ENCODE data around the gene ELOVL6.

Gene ELOVL6

DNA sequence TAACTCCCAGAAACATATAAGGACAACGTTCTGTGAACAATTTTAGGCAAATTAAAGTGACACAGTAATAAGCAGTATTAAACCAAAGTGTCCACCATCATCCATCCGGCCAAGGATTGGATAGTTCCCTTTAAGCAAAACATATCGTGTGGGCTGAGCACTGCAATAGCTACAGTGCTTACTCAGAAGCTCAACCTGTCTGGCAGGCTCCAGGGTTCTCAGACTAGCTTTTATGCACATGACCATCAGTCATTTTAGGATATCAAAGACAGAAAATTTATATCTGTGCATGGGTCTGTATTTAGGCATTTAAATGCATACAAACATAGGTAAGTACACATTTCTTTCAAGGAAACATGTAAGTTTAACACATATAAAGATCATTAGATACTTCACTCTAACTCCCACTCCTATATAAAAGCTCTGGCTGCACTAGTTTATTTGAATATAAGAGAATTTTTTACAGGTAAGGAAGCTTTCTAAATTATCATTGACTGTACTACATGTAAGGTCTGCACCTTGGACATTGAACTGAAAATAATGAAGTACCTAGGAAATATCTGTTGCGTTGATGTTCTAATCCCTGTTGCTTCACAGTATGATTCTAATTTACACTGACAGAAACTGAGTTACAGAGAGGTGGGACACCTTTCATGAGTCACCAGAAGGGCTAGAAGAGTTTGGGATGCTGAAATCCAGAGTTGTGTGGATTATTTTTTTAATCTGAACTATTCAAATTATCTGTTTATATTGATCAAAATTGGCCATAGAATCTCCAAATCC is 67.6 kb downstream of the ELOVL6 start:
- no peak overlapping the region for H3K4me3 ChIP-seq (ENCODE audit: control insufficient read depth, low read depth, low read length)
- no peak for TF ChIP-seq CTCF (IDR thresholded peaks at IDR 0.05; ENCODE audit: control insufficient read depth, insufficient read depth, low read depth, low read length, missing control alignments)
- DNase-seq (ENCODE audit: low read depth), result no peak

DNA sequence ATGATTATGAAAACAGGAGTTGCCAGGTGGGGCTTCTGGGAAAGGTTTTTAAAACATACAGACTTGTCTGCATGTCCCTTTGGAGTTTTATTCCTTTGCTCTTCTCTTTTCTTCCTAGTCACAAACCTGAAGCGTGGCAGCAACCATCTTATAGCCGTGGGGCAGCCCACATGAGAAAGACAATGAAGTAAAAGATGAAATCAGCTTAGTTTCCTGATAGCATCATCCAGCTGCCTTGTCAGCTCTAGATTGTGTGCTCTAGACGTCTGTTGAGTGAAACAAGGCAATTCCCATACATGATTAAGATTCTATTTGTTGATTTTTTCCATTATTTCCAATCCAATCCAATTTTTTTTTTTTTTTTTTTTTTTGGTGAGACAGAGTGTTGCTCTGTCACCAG is 68.9 kb downstream of the ELOVL6 start:
- TF ChIP-seq CTCF (IDR thresholded peaks at IDR 0.05; ENCODE audit: control insufficient read depth, insufficient read depth, low read depth, low read length, missing control alignments), result no peak
- no peak overlapping the region for H3K4me3 ChIP-seq (ENCODE audit: control insufficient read depth, low read depth, low read length)
- no peak for DNase-seq (ENCODE audit: low read depth)

GRCh38 chr4:110128472-110128919 is 69.9 kb downstream of the ELOVL6 start:
- TF ChIP-seq CTCF (IDR thresholded peaks at IDR 0.05; ENCODE audit: control insufficient read depth, insufficient read depth, low read depth, low read length, missing control alignments), result no peak
- no peak for DNase-seq (ENCODE audit: low read depth)

DNA sequence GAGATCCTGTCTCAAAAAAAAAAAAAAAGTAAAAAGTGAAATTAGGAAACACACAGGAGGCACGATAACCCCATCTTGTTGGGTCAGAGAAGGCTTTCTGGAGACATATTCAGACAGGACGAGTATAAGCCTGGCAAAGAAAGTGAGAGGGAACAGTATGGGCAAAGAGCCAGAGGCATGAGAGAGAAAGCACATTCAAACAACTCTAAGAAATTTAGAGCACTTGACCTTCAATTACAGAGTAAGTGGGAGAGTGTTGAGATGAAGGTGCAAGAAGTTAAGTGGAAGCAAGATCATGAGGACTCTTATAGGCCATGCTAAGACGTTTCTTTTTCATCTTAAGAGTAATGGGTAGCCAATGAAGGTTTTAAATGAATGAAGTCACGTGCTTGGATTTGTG is 70.4 kb downstream of the ELOVL6 start:
- no peak overlapping the region for H3K4me3 ChIP-seq (ENCODE audit: control insufficient read depth, low read depth, low read length)
- DNase-seq (ENCODE audit: low read depth), result no peak
- no peak for TF ChIP-seq CTCF (IDR thresholded peaks at IDR 0.05; ENCODE audit: control insufficient read depth, insufficient read depth, low read depth, low read length, missing control alignments)

More at GRCh38 chr4:110128472-110128919, 69.9 kb downstream of the ELOVL6 start:
- no peak overlapping the region for H3K4me3 ChIP-seq (ENCODE audit: control insufficient read depth, low read depth, low read length)

DNA sequence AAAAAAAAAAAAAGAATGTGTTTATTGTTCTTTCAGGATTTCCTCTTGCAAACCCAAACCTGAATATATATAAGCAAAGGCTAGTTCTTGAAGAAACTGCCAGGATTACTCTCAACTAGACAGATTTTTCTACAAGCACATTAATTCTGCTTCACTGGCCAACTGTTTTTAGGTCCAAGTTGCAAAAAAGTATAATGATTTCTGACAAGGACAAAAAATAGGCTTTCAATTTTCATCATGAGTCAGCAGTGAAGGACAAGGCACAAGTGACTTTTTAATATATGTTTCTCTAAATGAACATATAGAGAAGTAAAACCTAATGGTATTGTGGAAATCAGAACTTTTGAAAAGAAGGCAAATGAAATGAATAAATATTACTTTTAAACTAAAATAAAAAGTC is 73.7 kb downstream of the ELOVL6 start:
- H3K4me3 ChIP-seq (ENCODE audit: control insufficient read depth, low read depth, low read length), result no peak overlapping the region
- DNase-seq (ENCODE audit: low read depth), result no peak
- no peak for TF ChIP-seq CTCF (IDR thresholded peaks at IDR 0.05; ENCODE audit: control insufficient read depth, insufficient read depth, low read depth, low read length, missing control alignments)

- TF ChIP-seq CTCF (IDR thresholded peaks at IDR 0.05; ENCODE audit: control insufficient read depth, insufficient read depth, low read depth, low read length, missing control alignments), result no peak
- DNase-seq (ENCODE audit: low read depth), result no peak
- no peak overlapping the region for H3K4me3 ChIP-seq (ENCODE audit: control insufficient read depth, low read depth, low read length)
These were observed 76.2 kb downstream of the ELOVL6 start for GRCh38 chr4:110122201-110122600.
